ENCODE results near the gene TBCCD1. TPM values are rescaled to one million over a fixed set of nuclear protein-coding genes. Genes with fewer than 3 reads are reported as not detected.

Gene TBCCD1
- total RNA-seq, 1 experiment from 2014 or later = 7.4 TPM

DNA sequence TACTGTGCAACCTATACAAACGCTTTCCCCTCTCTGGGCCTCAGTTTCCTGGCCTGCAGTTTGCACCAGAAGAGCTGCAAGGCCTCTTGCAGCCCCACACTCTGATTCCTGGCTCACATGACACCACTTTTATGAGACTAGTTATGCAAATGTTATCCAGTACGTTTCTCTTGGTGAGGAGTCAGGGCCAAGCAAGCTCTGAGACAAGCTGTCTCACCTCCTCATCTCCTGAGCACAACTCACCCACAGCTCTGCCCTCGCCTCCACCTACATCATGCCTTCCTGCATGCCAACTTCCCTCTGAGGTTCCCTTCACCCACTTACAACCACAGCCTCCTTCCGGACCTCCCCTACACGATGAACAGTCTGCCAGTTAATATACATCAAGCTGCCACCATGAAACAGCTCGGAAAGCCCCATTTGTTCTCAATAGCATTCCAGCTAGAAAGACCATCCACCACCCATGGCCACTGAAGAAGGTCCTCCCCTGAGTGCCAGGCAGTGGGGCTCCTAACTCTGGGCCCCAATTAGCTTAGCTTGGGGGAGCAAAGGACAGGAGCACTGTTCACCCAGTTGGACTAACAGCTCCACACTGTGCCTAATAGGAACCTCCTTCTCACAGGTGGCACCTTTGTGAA, 48.0 kb downstream of the TBCCD1 start:
- no peak overlapping the region for H2BK5ac ChIP-seq (ENCODE audit: insufficient read length, low read length)
- H2AK5ac ChIP-seq (ENCODE audit: insufficient read length, low read length) = no peak overlapping the region
- H4K20me1 ChIP-seq (ENCODE audit: control insufficient read depth, insufficient read depth, insufficient read length) = no peaks in the 10 kb centered on the region
- H3K27ac ChIP-seq (ENCODE audit: insufficient read length, low read depth, low read length) = no peak overlapping the region
- no peak overlapping the region for H2BK12ac ChIP-seq (ENCODE audit: insufficient read length, low read depth, low read length)
- no CpG with 5 or more reads among the region's 6 CpGs for WGBS (ENCODE audit: extremely low coverage, insufficient read length, low lambda C conversion rate)
- DNase-seq = no peak
- no peak overlapping the region for H3K18ac ChIP-seq (ENCODE audit: insufficient read length, low read depth, low read length)
- no peak overlapping the region for H2BK20ac ChIP-seq (ENCODE audit: low read depth, low read length, poor library complexity, severe bottlenecking)
- H3K36me3 Mint-ChIP-seq (ENCODE audit: insufficient read depth in 1 of 3, low read depth in 3 of 3) = no peaks in the 10 kb centered on the region
- H3K27me3 Mint-ChIP-seq (ENCODE audit: low read depth) = peaks cover 11% of the 10 kb centered on the region
- H3K23ac ChIP-seq (ENCODE audit: insufficient read length, low read depth, low read length) = no peak overlapping the region
- H3K4me2 ChIP-seq (ENCODE audit: insufficient read depth, insufficient read length, low read length) = no peak overlapping the region
- H2BK120ac ChIP-seq (ENCODE audit: low read depth, low read length, poor library complexity, severe bottlenecking) = no peak overlapping the region
- H2AFZ ChIP-seq (ENCODE audit: low read length) = no peak overlapping the region
- no peak overlapping the region for H3T11ph ChIP-seq (ENCODE audit: low read length)
- TF ChIP-seq, protein P1, sequence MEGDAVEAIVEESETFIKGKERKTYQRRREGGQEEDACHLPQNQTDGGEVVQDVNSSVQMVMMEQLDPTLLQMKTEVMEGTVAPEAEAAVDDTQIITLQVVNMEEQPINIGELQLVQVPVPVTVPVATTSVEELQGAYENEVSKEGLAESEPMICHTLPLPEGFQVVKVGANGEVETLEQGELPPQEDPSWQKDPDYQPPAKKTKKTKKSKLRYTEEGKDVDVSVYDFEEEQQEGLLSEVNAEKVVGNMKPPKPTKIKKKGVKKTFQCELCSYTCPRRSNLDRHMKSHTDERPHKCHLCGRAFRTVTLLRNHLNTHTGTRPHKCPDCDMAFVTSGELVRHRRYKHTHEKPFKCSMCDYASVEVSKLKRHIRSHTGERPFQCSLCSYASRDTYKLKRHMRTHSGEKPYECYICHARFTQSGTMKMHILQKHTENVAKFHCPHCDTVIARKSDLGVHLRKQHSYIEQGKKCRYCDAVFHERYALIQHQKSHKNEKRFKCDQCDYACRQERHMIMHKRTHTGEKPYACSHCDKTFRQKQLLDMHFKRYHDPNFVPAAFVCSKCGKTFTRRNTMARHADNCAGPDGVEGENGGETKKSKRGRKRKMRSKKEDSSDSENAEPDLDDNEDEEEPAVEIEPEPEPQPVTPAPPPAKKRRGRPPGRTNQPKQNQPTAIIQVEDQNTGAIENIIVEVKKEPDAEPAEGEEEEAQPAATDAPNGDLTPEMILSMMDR (conservative IDR thresholded peaks at IDR 0.05) = no peak
- no peak overlapping the region for H4K8ac ChIP-seq (replicated peaks; ENCODE audit: insufficient read length, low read depth, low read length)
- H3K4me1 Mint-ChIP-seq = peaks cover 0 to 2% of the 10 kb centered on the region in 2 experiments; a peak in 1 of 4 replicates
- no peaks in the 10 kb centered on the region for H3K27me3 ChIP-seq (ENCODE audit: insufficient read depth, low read length)
- no peaks in the 10 kb centered on the region for H3K9me3 Mint-ChIP-seq
- no peak overlapping the region for H4K91ac ChIP-seq (ENCODE audit: insufficient read length, low read depth, low read length)
- no peak overlapping the region for H3K14ac ChIP-seq (ENCODE audit: insufficient read depth, low read length)
- no peaks in the 10 kb centered on the region for H3K79me2 ChIP-seq (ENCODE audit: insufficient read depth, low read length)
- H4K5ac ChIP-seq (ENCODE audit: insufficient read length, low read depth, low read length) = no peak overlapping the region
- H3K23me2 ChIP-seq (ENCODE audit: insufficient read length, low read depth, low read length, poor library complexity, severe bottlenecking) = no peaks in the 10 kb centered on the region
- no peaks in the 10 kb centered on the region for H3K9me3 ChIP-seq (ENCODE audit: control insufficient read depth, low read depth, low read length)
- no peak overlapping the region for H3K56ac ChIP-seq (ENCODE audit: insufficient read length, low read depth, low read length)
- H3K27ac Mint-ChIP-seq = peak overlapping the region in 1 of 3 experiments; percentile 41; a peak in 1 of 7 replicates
- no peak overlapping the region for H2BK15ac ChIP-seq (ENCODE audit: low read depth, low read length)
- no peak overlapping the region for H3K4ac ChIP-seq (ENCODE audit: low read depth, low read length)
- H3K9ac ChIP-seq (ENCODE audit: extremely low read depth, insufficient read length, low read length) = no peak overlapping the region
- H3K4me1 ChIP-seq (ENCODE audit: insufficient read depth, low read length) = no peaks in the 10 kb centered on the region
- no peak overlapping the region for H3K4me3 Mint-ChIP-seq
- H3K79me1 ChIP-seq (ENCODE audit: insufficient read depth, low read depth, low read length, poor library complexity, severe bottlenecking) = no peaks in the 10 kb centered on the region

Data from H9 (cell line).